Measurements from ENCODE around the gene DEFB114.

DEFB114 gene

DNA sequence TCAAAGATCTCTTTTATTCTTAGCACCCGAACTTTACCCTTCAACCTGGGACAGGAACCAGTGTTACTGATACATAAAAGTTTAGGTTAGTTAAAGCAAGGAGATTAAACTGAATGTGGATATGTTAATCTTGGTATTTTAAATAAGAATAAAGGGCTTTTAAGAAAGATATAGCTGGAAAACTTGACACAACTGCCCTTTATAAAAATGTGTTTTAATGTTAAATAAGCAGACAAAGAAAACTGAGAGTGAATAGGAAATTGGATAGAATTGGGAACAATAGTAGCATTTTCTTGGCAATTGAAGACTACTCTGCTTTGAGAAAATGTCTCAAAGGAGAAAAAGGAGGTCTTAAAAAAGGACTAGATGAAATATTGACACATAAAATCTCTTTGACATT is 51.8 kb downstream of the DEFB114 start:
- no peak for DNase-seq (ENCODE audit: low read depth in 2 of 2)
- TF ChIP-seq, protein P1, sequence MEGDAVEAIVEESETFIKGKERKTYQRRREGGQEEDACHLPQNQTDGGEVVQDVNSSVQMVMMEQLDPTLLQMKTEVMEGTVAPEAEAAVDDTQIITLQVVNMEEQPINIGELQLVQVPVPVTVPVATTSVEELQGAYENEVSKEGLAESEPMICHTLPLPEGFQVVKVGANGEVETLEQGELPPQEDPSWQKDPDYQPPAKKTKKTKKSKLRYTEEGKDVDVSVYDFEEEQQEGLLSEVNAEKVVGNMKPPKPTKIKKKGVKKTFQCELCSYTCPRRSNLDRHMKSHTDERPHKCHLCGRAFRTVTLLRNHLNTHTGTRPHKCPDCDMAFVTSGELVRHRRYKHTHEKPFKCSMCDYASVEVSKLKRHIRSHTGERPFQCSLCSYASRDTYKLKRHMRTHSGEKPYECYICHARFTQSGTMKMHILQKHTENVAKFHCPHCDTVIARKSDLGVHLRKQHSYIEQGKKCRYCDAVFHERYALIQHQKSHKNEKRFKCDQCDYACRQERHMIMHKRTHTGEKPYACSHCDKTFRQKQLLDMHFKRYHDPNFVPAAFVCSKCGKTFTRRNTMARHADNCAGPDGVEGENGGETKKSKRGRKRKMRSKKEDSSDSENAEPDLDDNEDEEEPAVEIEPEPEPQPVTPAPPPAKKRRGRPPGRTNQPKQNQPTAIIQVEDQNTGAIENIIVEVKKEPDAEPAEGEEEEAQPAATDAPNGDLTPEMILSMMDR (IDR thresholded peaks at IDR 0.05; ENCODE audit: low read depth, low read length) = no peak
- no peak overlapping the region for H3K4me3 ChIP-seq (replicated peaks in 1 of 2; ENCODE audit: low read depth in 2 of 2, low read length in 2 of 2)

DNA sequence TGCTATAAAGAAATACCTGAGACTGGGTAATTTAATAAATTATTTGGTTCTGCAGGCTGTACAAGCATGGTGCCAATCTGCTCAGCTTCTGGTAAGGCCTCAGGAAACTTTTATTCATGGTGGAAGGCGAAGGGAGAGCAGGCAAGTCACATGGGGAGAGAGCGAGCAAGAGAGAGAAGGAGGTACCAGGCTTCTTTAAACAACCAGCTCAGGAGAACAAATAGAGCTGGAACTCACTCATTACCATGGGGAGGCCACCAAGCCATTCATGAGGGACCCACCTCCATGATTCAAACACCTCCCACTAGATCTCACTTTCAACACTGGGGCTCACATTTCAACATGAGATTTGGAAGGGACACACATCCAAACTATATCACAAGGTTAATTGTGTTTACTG is 52.7 kb downstream of the DEFB114 start:
- H3K4me3 ChIP-seq (replicated peaks in 1 of 2; ENCODE audit: low read depth in 2 of 2, low read length in 2 of 2) = no peak overlapping the region
- TF ChIP-seq, protein P1 (IDR thresholded peaks at IDR 0.05; ENCODE audit: low read depth, low read length) = no peak
- no peak for DNase-seq (ENCODE audit: low read depth in 2 of 2)

All from cardiac fibroblast (primary cell).